MCF 10A (cell line): ENCODE results near the gene UBAP2L. TPM values are rescaled to one million over a fixed set of nuclear protein-coding genes. Genes with fewer than 3 reads are reported as not detected.

Source experiments
- BruUV-seq: library from RNA; stranded (reverse); fragments of 400-500 nt; replicated peaks from 2 replicates; lab custom pipeline; 2021; lab: Mats Ljungman, UMichigan
- CTCF ChIA-PET: fragments of 300-600 bp; sonication (Branson Sonifier 250); formaldehyde crosslinking; extraction: SDS; loops from one replicate; lab custom pipeline; 2021; ENCODE audit warnings: antibody characterized with exemption, inconsistent platforms; lab: Yijun Ruan, JAX
- POLR2A ChIA-PET: fragments of 300-600, 350-650 bp; sonication (Branson Sonifier 250); formaldehyde crosslinking; extraction: SDS; loops from one replicate; lab custom pipeline; 2020; ENCODE audit warnings: antibody characterized with exemption, inconsistent platforms; lab: Yijun Ruan, JAX
- DNase-seq: peaks from one replicate; pipeline ENCODE4 v3.0.0-alpha.2; 2018; ENCODE audit not compliant: unreplicated experiment
- H3K27ac Mint-ChIP-seq: one replicate; pipeline ENCODE4 v1.8.0; 2022; ENCODE audit warnings: mild to moderate bottlenecking, low read depth, mixed read lengths; ENCODE audit not compliant: unreplicated experiment
- H3K27me3 Mint-ChIP-seq: one replicate; pipeline ENCODE4 v1.8.0; 2022; ENCODE audit warnings: mixed read lengths; ENCODE audit not compliant: insufficient read depth, unreplicated experiment
- H3K36me3 Mint-ChIP-seq: one replicate; pipeline ENCODE4 v1.8.0; 2022; ENCODE audit warnings: mild to moderate bottlenecking, moderate library complexity, mixed read lengths; ENCODE audit not compliant: insufficient read depth, unreplicated experiment
- H3K4me1 Mint-ChIP-seq: one replicate; pipeline ENCODE4 v1.8.0; 2022; ENCODE audit warnings: mixed read lengths; ENCODE audit not compliant: insufficient read depth, unreplicated experiment
- H3K4me3 Mint-ChIP-seq: one replicate; pipeline ENCODE4 v1.8.0; 2022; ENCODE audit warnings: mild to moderate bottlenecking, moderate library complexity, mixed read lengths; ENCODE audit not compliant: unreplicated experiment
- H3K9me3 Mint-ChIP-seq: one replicate; pipeline ENCODE4 v1.8.0; 2022; ENCODE audit warnings: mixed read lengths; ENCODE audit not compliant: unreplicated experiment
- CTCF ChIP-seq: fragments of 200-600 bp; IDR thresholded peaks from one replicate; pipeline ENCODE4 v1.8.0; 2022; ENCODE audit warnings: antibody characterized with exemption, mild to moderate bottlenecking; ENCODE audit not compliant: unreplicated experiment
- intact Hi-C: fragments of 100-400 bp; cut with micrococcal nuclease; formaldehyde crosslinking; loops from 2 replicates; pipeline ENCODE4 v1.14.1; 2022
- total RNA-seq: library from RNA; stranded (reverse); gene quantifications from 2 replicates; pipeline ENCODE4 v1.2.3, GENCODE V29; 2022

The UBAP2L gene
- total RNA-seq, 1 experiment from 2014 or later, result 223 TPM

GRCh38 chr1:154174654-154175053 is 46.1 kb upstream of the UBAP2L start:
- H3K4me3 Mint-ChIP-seq, result no peak overlapping the region
- no peaks in the 10 kb centered on the region for H3K9me3 Mint-ChIP-seq
- intact Hi-C loops, result no loop called here
- ChIA-PET CTCF (interaction anchor here (0.7 to 1.7 kb wide), 5 partner anchors 11 to 97 kb away, joined by 3 to 6 read pairs (median 3); partner anchors contain the start of gene HAX1), POLR2A (interaction anchor here (1.6 to 8.6 kb wide), 2 partner anchors 15 to 46 kb away, joined by 4 to 140 read pairs; partner anchors contain the start of gene UBAP2L)
- TF ChIP-seq CTCF, result no peak
- DNase-seq, result no peak
- peaks cover 69% of the 10 kb centered on the region for H3K36me3 Mint-ChIP-seq
- H3K27ac Mint-ChIP-seq, result peak overlapping the region; percentile 12
- H3K4me1 Mint-ChIP-seq, result peaks cover 55% of the 10 kb centered on the region
- no peaks in the 10 kb centered on the region for H3K27me3 Mint-ChIP-seq
- BruUV-seq, result no TSS peak

- H3K4me1 Mint-ChIP-seq, result peaks cover 60% of the 10 kb centered on the region
- no peak for TF ChIP-seq CTCF
- peaks cover 62% of the 10 kb centered on the region for H3K36me3 Mint-ChIP-seq
- no peaks in the 10 kb centered on the region for H3K9me3 Mint-ChIP-seq
- no TSS peak for BruUV-seq
- peak; percentile 69 for DNase-seq
- H3K27ac Mint-ChIP-seq, result no peak overlapping the region
- intact Hi-C loops, result no loop called here
- no peaks in the 10 kb centered on the region for H3K27me3 Mint-ChIP-seq
- no peak overlapping the region for H3K4me3 Mint-ChIP-seq
- ChIA-PET CTCF (interaction anchor here (0.5 to 1.7 kb wide), 5 partner anchors 9 to 677 kb away, joined by 3 to 6 read pairs (median 4); partner anchors contain the start of gene HAX1), POLR2A (interaction anchor here (1.0 to 8.6 kb wide), 3 partner anchors 8 to 183 kb away, joined by 4 to 140 read pairs (median 5); partner anchors contain the start of gene UBAP2L)
These were observed 44.4 kb upstream of the UBAP2L start for GRCh38 chr1:154176337-154176736.

- POLR2A ChIA-PET, result interaction anchor here (0.6 to 8.6 kb wide), 5 partner anchors 9 to 95 kb away, joined by 3 to 140 read pairs (median 4); partner anchors contain the start of genes HAX1 and UBAP2L
- CTCF ChIA-PET, result interaction anchor here (0.9 to 1.4 kb wide), 4 partner anchors 9 to 94 kb away, joined by 3 to 4 read pairs (median 4); no protein-coding TSS in a partner anchor
- Mint-ChIP-seq H3K27me3 (no peaks in the 10 kb centered on the region), H3K4me3 (no peak overlapping the region), H3K9me3 (no peaks in the 10 kb centered on the region), H3K4me1 (peaks cover 54% of the 10 kb centered on the region), H3K27ac (peak overlapping the region; percentile 8), H3K36me3 (peaks cover 59% of the 10 kb centered on the region)
- TF ChIP-seq CTCF, result no peak
- no TSS peak for BruUV-seq
- no peak for DNase-seq
- intact Hi-C loops, result no loop called here
These were observed 42.7 kb upstream of the UBAP2L start for GRCh38 chr1:154178013-154178412.

GRCh38 chr1:154178911-154179811 is 41.6 kb upstream of the UBAP2L start:
- Mint-ChIP-seq H3K36me3 (peaks cover 50% of the 10 kb centered on the region), H3K4me3 (peak overlapping the region; percentile 34), H3K9me3 (no peaks in the 10 kb centered on the region), H3K4me1 (peaks cover 54% of the 10 kb centered on the region), H3K27me3 (no peaks in the 10 kb centered on the region), H3K27ac (peak overlapping the region; percentile 96)
- ChIA-PET POLR2A (interaction anchor here (0.6 to 8.6 kb wide), 5 partner anchors 12 to 230 kb away, joined by 3 to 140 read pairs (median 28); partner anchors contain the start of gene UBAP2L), CTCF (interaction anchor here (0.6 to 1.0 kb wide), 3 partner anchors 93 to 219 kb away, joined by 3 to 5 read pairs (median 4); no protein-coding TSS in a partner anchor)
- DNase-seq, result no peak
- BruUV-seq, result no TSS peak
- TF ChIP-seq CTCF, result no peak
- intact Hi-C loops, result no loop called here
